C4-2B (cell line): ENCODE results near the gene NFXL1.

Experiments
- ZFX ChIP-seq: fragments of 450-650 bp; IDR thresholded peaks from 2 replicates; pipeline ENCODE4 v1.6.1; 2017
- TF ChIP-seq, protein P1 (sequence below): fragments of 450-650 bp; conservative IDR thresholded peaks from 2 replicates; pipeline ENCODE4 v1.5.1; 2017; ENCODE audit warnings: mild to moderate bottlenecking

DNA sequence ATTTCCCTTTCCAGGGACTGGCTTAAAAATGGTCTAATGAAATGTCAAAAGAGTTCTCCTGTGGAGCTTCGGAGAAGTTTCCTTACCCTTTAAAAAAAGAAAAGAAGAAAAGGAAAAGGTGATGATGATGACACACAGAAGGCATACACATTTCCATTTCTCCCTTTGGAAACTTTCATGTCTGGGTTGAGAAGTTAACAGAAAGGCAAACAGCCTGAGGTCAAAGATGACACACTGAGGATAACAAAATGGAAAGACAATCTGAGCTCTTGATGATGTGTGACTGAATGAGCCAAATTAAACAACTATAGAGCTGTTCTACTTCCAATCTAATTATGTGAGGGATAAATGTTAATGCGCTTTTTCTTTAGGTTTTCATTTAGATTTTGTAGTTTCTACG lies 32.2 kb downstream of the NFXL1 start:
- TF ChIP-seq, protein P1, sequence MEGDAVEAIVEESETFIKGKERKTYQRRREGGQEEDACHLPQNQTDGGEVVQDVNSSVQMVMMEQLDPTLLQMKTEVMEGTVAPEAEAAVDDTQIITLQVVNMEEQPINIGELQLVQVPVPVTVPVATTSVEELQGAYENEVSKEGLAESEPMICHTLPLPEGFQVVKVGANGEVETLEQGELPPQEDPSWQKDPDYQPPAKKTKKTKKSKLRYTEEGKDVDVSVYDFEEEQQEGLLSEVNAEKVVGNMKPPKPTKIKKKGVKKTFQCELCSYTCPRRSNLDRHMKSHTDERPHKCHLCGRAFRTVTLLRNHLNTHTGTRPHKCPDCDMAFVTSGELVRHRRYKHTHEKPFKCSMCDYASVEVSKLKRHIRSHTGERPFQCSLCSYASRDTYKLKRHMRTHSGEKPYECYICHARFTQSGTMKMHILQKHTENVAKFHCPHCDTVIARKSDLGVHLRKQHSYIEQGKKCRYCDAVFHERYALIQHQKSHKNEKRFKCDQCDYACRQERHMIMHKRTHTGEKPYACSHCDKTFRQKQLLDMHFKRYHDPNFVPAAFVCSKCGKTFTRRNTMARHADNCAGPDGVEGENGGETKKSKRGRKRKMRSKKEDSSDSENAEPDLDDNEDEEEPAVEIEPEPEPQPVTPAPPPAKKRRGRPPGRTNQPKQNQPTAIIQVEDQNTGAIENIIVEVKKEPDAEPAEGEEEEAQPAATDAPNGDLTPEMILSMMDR, result no peak
- TF ChIP-seq ZFX, result no peak
